HT-29 (cell line): ENCODE results near the gene SYNE2. TPM values are rescaled to one million over a fixed set of nuclear protein-coding genes. Genes with fewer than 3 reads are reported as not detected.

Experiments
- DNase-seq: peaks from one replicate; pipeline ENCODE4 v3.0.0-alpha.2; 2015; ENCODE audit warnings: low spot score
- small RNA-seq: library from RNA; depleted of rRNA; stranded (forward); fragments of <200 nt; gene quantifications from one replicate; pipeline ENCODE3, GENCODE V24; 2014
- total RNA-seq: library from RNA; depleted of rRNA; stranded (reverse); fragments of >200 nt; shearing (Covaris generic); gene quantifications from 2 replicates; pipeline ENCODE4 v1.2.3, GENCODE V29; 2014; rRNA removed

The SYNE2 gene
- total RNA-seq, 1 experiment from 2014 or later: 96.2 TPM

GRCh38 chr14:64247195-64247594 is 394.4 kb downstream of the SYNE2 start:
- DNase-seq: no peak

DNA sequence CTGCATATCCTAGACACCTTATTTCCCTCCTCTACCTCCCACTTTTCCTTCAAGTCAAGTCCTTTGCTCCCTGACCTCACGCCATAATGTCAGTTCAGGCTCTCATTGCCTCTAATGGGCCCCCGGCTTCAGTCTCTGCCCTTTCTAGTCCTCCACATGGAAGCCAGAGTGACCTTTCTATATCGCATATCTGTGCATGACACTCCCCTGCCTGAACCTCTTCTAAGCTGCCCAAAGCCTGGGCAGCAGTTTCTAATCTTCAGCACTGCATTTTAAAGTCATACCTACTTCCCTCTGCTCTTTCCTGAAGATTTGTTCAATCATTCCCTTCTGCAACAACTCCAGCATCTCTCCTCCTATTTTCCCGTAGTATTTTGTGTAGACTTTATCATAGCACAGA is 395.9 kb downstream of the SYNE2 start:
- DNase-seq: no peak

- no peak for DNase-seq
Measured at GRCh38 chr14:64249363-64249762, 396.6 kb downstream of the SYNE2 start.

GRCh38 chr14:64253672-64254071 is 400.9 kb downstream of the SYNE2 start:
- DNase-seq: no peak

DNA sequence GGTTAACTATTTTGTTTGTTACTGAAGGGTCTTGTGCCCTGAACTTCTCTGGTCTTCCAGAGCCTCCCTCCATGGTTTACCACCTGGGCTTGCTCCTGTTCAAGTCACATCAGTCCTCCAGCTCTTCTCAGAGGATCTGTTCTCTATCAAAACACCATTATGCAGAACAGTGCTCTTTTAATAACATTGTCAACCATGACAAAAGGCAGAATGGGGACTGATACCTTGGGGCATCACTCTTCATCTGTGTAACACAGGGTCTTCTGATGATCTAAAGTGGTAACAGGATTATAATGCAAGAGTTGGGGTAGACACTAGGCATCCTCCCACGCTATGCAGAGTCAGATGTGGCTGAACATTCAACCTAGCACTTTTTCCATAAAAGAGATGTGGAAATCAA is 403.0 kb downstream of the SYNE2 start:
- no peak for DNase-seq

GRCh38 chr14:64260418-64260817 is 407.6 kb downstream of the SYNE2 start:
- no peak for DNase-seq

GRCh38 chr14:64265222-64265621 is 412.4 kb downstream of the SYNE2 start:
- DNase-seq: no peak

DNA sequence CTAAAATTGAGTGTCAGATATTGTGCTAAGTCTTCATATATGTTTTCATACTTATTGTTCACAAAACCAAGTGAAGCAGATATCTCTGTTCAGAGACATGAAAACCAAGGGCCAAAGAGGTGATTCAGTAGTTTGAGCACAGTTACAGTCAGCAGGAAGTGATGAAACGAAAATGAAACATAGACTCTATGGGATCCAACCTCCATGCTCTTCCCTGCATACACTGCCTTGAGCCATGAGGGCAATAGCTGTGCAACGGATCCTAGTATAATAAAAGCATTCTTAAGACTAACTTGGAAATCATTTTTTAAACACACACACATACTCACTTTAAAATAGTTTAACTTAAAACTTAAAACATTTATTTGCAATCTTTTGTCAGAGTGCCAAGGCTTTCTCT is 413.4 kb downstream of the SYNE2 start:
- DNase-seq: no peak

DNA sequence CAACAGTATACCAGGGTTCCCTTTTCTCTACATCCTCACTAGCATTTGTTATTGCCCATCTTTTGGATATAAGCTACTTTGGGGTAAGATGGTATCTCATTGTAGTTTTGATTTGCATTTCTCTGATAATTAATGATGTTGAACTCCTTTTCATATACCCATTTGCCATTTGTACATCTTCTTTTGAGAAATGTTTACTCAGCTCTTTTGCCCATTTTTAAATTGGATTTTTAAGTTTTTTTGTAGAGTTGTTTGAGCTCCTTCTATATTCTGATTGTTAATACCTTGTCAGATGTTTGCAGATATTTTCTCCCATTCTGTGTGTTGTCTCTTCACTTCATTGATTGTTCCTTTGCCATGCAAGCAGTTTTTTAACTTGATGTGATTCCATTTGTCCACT is 419.2 kb downstream of the SYNE2 start:
- DNase-seq: no peak

Small RNA genes lying within 50 kb of the gene (small RNA-seq; reads per million reads assigned to genes)
- gene MIR548H1: not detected
- gene RF00019: not detected
- gene RPS28P1: not detected

Other genes starting within 250 kb of the SYNE2 start
- gene WDR89, start 211.1 kb upstream of the SYNE2 start, total RNA-seq: 3.7 and 4.0 TPM in 2 replicates
- gene SGPP1, start 124.9 kb upstream of the SYNE2 start, total RNA-seq: 6.5 and 11.1 TPM in 2 replicates